HG03095 (cell line): ENCODE data around the gene WWC2.
"Not testable (repeated sequence)": the region's sequence is repeated elsewhere in the genome, so short reads cannot be mapped to it uniquely, and the experiment has no call there.

Source experiments
- ATAC-seq: cut with Tn5 transposase; IDR thresholded peaks from one replicate; pipeline ENCODE4 v1.9.1; 2021; ENCODE audit warnings: moderate library complexity; ENCODE audit not compliant: unreplicated experiment

WWC2 gene

GRCh38 chr4:183141997-183142396 lies 42.9 kb downstream of the WWC2 start:
- ATAC-seq = no peak

- no peak for ATAC-seq
These were observed 43.8 kb downstream of the WWC2 start for GRCh38 chr4:183142571-183143550.

- ATAC-seq = no peak
These were observed 45.7 kb downstream of the WWC2 start for GRCh38 chr4:183144787-183145186.

GRCh38 chr4:183145773-183146172 lies 46.7 kb downstream of the WWC2 start:
- no peak for ATAC-seq

- ATAC-seq = no peak
These were observed 47.4 kb downstream of the WWC2 start for GRCh38 chr4:183146478-183146877.

GRCh38 chr4:183147196-183147595 lies 48.1 kb downstream of the WWC2 start:
- ATAC-seq = no peak

- no peak for ATAC-seq
These were observed 48.9 kb downstream of the WWC2 start for GRCh38 chr4:183147983-183148382.

- no peak for ATAC-seq
These were observed 50.8 kb downstream of the WWC2 start for GRCh38 chr4:183149616-183150539.

GRCh38 chr4:183150664-183151063 lies 51.6 kb downstream of the WWC2 start:
- ATAC-seq = not testable (repeated sequence)

GRCh38 chr4:183152232-183152631 lies 53.2 kb downstream of the WWC2 start:
- not testable (repeated sequence) for ATAC-seq

- ATAC-seq = no peak
These were observed 54.3 kb downstream of the WWC2 start for GRCh38 chr4:183153190-183153916.

- ATAC-seq = no peak
These were observed 55.8 kb downstream of the WWC2 start for GRCh38 chr4:183154701-183155391.

GRCh38 chr4:183155450-183156184 lies 56.6 kb downstream of the WWC2 start:
- ATAC-seq = no peak

- ATAC-seq = no peak
These were observed 58.2 kb downstream of the WWC2 start for GRCh38 chr4:183157215-183157614.

GRCh38 chr4:183158062-183158461 lies 59.0 kb downstream of the WWC2 start:
- ATAC-seq = no peak

- no peak for ATAC-seq
These were observed 62.6 kb downstream of the WWC2 start for GRCh38 chr4:183161630-183162029.

- no peak for ATAC-seq
These were observed 64.1 kb downstream of the WWC2 start for GRCh38 chr4:183163135-183163534.

- ATAC-seq = no peak
These were observed 65.9 kb downstream of the WWC2 start for GRCh38 chr4:183164963-183165362.

- no peak for ATAC-seq
These were observed 66.3 kb downstream of the WWC2 start for GRCh38 chr4:183165376-183165775.

GRCh38 chr4:183170894-183171293 lies 71.8 kb downstream of the WWC2 start:
- ATAC-seq = no peak
